NB4 (cell line): ENCODE measurements around the gene ARHGAP35.

Experiments used
- CTCF ChIP-seq: IDR thresholded peaks from one replicate; pipeline ENCODE4 v1.5.1; 2012; ENCODE audit warnings: low read depth, low read length
- MYC ChIP-seq: IDR thresholded peaks from 2 replicates; pipeline ENCODE4 v1.6.1; 2011; ENCODE audit warnings: low read depth, low read length
- POLR2A ChIP-seq: IDR thresholded peaks from 2 replicates; pipeline ENCODE4 v1.6.1; 2011; ENCODE audit warnings: mild to moderate bottlenecking; ENCODE audit not compliant: insufficient read length; ENCODE audit errors: extremely low read depth

- no peak for TF ChIP-seq CTCF
- no peak for TF ChIP-seq POLR2A
- no peak for TF ChIP-seq MYC
These were observed 31.7 kb downstream of the ARHGAP35 start for GRCh38 chr19:46892252-46893179.
